Measurements from ENCODE around the gene CDH2. TPM values are rescaled to one million over a fixed set of nuclear protein-coding genes. Genes with fewer than 3 reads are reported as not detected.

The CDH2 gene
- total RNA-seq, 1 experiment from 2014 or later = 14.6 TPM

- intact Hi-C loops (cut with micrococcal nuclease) = no loop called here
- H3K27ac Mint-ChIP-seq (ENCODE audit: low read depth, unreplicated experiment) = no peak overlapping the region
- TF ChIP-seq CTCF (IDR thresholded peaks at IDR 0.05; ENCODE audit: unreplicated experiment) = no peak
- peaks cover 11% of the 10 kb centered on the region for H3K4me1 Mint-ChIP-seq (ENCODE audit: insufficient read depth, unreplicated experiment)
- H3K36me3 Mint-ChIP-seq (ENCODE audit: insufficient read depth, unreplicated experiment) = no peaks in the 10 kb centered on the region
- POLR2A ChIA-PET = no interaction called here
- no peak for DNase-seq (ENCODE audit: unreplicated experiment)
- no TSS peak for BruUV-seq (replicated peaks)
- H3K4me3 Mint-ChIP-seq (ENCODE audit: unreplicated experiment) = no peak overlapping the region
- H3K9me3 Mint-ChIP-seq (ENCODE audit: unreplicated experiment) = no peaks in the 10 kb centered on the region
- CTCF ChIA-PET = interaction anchor here (0.6 to 1.3 kb wide), 2 partner anchors 20 to 873 kb away, joined by 3 to 4 read pairs; no protein-coding TSS in a partner anchor
- H3K27me3 Mint-ChIP-seq (ENCODE audit: insufficient read depth, unreplicated experiment) = no peaks in the 10 kb centered on the region
Measured at GRCh38 chr18:28088477-28088876, 88.5 kb downstream of the CDH2 start.

GRCh38 chr18:28086670-28087552, 90.0 kb downstream of the CDH2 start:
- CTCF ChIA-PET = interaction anchor here (0.7 kb wide), 1 partner anchor 1438 kb away, joined by 4 read pairs; no protein-coding TSS in a partner anchor
- Mint-ChIP-seq H3K4me3 (ENCODE audit: unreplicated experiment) (no peak overlapping the region), H3K4me1 (ENCODE audit: insufficient read depth, unreplicated experiment) (peaks cover 11% of the 10 kb centered on the region), H3K27ac (ENCODE audit: low read depth, unreplicated experiment) (no peak overlapping the region), H3K9me3 (ENCODE audit: unreplicated experiment) (no peaks in the 10 kb centered on the region), H3K36me3 (ENCODE audit: insufficient read depth, unreplicated experiment) (no peaks in the 10 kb centered on the region), H3K27me3 (ENCODE audit: insufficient read depth, unreplicated experiment) (no peaks in the 10 kb centered on the region)
- intact Hi-C loops (cut with micrococcal nuclease) = no loop called here
- peak; percentile 74 for DNase-seq (ENCODE audit: unreplicated experiment)
- no TSS peak for BruUV-seq (replicated peaks)
- TF ChIP-seq CTCF (IDR thresholded peaks at IDR 0.05; ENCODE audit: unreplicated experiment) = no peak
- POLR2A ChIA-PET = no interaction called here

- no peak for TF ChIP-seq CTCF (IDR thresholded peaks at IDR 0.05; ENCODE audit: unreplicated experiment)
- ChIA-PET POLR2A (no interaction called here), CTCF (interaction anchor here (0.6 to 1.4 kb wide), 3 partner anchors 12 to 108 kb away, joined by 3 to 4 read pairs (median 3); no protein-coding TSS in a partner anchor)
- H3K36me3 Mint-ChIP-seq (ENCODE audit: insufficient read depth, unreplicated experiment) = no peaks in the 10 kb centered on the region
- H3K9me3 Mint-ChIP-seq (ENCODE audit: unreplicated experiment) = no peaks in the 10 kb centered on the region
- DNase-seq (ENCODE audit: unreplicated experiment) = no peak
- no peak overlapping the region for H3K4me3 Mint-ChIP-seq (ENCODE audit: unreplicated experiment)
- no peaks in the 10 kb centered on the region for H3K4me1 Mint-ChIP-seq (ENCODE audit: insufficient read depth, unreplicated experiment)
- no peak overlapping the region for H3K27ac Mint-ChIP-seq (ENCODE audit: low read depth, unreplicated experiment)
- no peaks in the 10 kb centered on the region for H3K27me3 Mint-ChIP-seq (ENCODE audit: insufficient read depth, unreplicated experiment)
- intact Hi-C loops (cut with micrococcal nuclease) = no loop called here
- no TSS peak for BruUV-seq (replicated peaks)
Measured at GRCh38 chr18:28081516-28081915, 95.4 kb downstream of the CDH2 start.

GRCh38 chr18:28080876-28081300, 96.0 kb downstream of the CDH2 start:
- POLR2A ChIA-PET = no interaction called here
- intact Hi-C loops (cut with micrococcal nuclease) = no loop called here
- BruUV-seq (replicated peaks) = no TSS peak

More at GRCh38 chr18:28080876-28081300, 96.0 kb downstream of the CDH2 start:
- Mint-ChIP-seq H3K27me3 (ENCODE audit: insufficient read depth, unreplicated experiment) (no peaks in the 10 kb centered on the region), H3K36me3 (ENCODE audit: insufficient read depth, unreplicated experiment) (no peaks in the 10 kb centered on the region), H3K4me1 (ENCODE audit: insufficient read depth, unreplicated experiment) (no peaks in the 10 kb centered on the region), H3K27ac (ENCODE audit: low read depth, unreplicated experiment) (no peak overlapping the region), H3K9me3 (ENCODE audit: unreplicated experiment) (no peaks in the 10 kb centered on the region), H3K4me3 (ENCODE audit: unreplicated experiment) (no peak overlapping the region)
- CTCF ChIA-PET = interaction anchor here (0.5 to 1.4 kb wide), 2 partner anchors 96 to 109 kb away, joined by 3 read pairs; partner anchors contain the start of gene CDH2
- DNase-seq (ENCODE audit: unreplicated experiment) = no peak
- TF ChIP-seq CTCF (IDR thresholded peaks at IDR 0.05; ENCODE audit: unreplicated experiment) = no peak

Data from MCF 10A (cell line).